ENCODE measurements around the gene FAM163B.

DNA sequence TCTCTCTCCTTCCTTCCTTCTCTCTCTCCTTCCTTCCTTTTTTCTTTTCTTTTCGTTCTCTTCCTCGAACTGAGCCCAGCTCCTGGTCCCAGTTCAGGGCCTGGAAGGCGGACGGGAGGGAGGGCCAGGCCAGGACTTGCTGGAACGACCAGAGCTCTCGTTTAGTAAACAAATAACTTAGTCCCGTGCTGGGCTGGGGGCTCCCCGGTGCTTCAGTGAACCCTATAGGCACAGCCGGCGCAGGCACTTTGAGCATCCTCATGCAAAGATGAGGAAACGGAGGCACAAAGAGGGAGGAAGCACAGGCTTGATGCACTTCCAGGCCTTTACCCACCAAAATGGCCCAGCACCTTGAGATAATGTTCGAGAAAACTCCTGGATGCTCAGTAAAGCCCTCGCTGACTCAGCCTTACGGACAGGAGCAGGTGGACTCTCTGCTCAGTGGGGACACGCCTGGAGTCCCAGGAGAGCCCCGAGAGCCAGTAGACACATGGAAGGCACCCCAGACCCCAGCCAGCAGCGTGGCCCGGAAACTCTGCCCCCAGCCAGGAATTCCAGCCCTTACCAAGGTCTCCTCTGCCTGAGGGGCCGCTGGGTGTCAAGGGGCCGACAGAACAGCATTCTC is 18.8 kb downstream of the FAM163B start:
- TF ChIP-seq POLR2AphosphoS5 (IDR thresholded peaks at IDR 0.05; ENCODE audit: borderline replicate concordance, low read depth, low read length) (no peak), EZH2 (IDR thresholded peaks at IDR 0.05) (no peak)

All from SK-N-MC (cell line).